CD4-positive, alpha-beta T cell treated with Interleukin-4 for 4 hours (primary cell): ENCODE results near the gene KRT80.

Experiments
- DNase-seq: peaks from one replicate; pipeline ENCODE4 v3.0.0-alpha.2; 2020

KRT80 gene

DNA sequence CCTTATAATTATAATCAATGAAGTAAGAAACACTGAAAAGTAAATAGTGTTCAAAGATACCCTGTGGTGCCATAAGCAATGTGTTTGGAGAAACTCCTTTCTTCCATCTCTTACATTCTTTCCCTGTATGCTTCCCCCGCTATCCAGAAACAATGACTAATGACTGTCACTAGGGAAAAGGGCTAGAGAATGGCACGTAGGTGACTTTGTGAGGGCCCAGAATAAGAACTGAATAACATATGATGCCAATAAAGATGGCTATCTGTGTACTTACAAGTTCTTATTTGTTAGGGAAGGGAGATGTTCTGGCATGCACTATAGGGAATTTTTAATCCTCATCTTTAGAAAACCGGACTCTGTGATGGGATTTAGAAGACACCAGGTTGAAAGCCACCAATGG lies 36.6 kb upstream of the KRT80 start:
- DNase-seq, result no peak

- DNase-seq, result no peak
These were observed 35.9 kb upstream of the KRT80 start for GRCh38 chr12:52227606-52228166.

GRCh38 chr12:52226446-52226845 lies 34.6 kb upstream of the KRT80 start:
- no peak for DNase-seq

DNA sequence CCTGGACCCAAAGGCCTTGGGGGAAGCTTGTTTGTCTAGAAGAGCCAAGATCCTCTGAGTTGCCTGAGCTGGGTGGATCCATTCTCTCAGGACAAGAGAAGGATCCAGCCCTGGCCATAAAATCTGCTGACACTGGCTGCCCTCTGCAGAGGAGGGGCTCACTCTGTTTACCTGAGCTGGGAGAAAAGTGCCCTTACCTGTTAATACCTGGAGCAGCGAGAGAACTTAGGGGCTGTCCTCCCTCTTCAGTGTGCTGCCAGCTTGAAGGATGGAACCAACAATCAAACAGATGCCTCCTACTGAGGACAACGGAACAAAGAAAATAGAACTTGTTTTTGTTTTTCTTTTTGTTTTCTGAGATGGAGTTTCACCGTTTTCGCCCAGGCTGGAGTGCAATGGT lies 33.9 kb upstream of the KRT80 start:
- no peak for DNase-seq

DNA sequence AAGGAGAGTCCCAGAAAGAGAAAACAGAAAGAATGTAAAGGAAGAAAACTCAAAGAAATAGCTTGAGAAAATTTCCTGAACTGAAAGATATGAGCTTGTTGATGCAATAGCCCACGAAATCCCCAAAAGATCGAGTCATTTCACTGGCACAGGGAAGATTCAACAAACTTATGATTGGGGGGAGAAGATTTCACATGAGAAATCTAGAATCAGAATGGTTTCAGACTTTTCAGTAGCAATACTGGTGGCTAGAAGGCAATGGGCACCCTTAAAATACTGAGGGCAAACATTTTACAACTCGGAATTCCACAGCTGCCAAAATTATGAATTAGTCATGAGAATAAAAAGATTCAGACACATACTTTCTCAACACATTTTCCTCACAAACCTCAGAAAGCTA lies 32.3 kb upstream of the KRT80 start:
- DNase-seq, result no peak

DNA sequence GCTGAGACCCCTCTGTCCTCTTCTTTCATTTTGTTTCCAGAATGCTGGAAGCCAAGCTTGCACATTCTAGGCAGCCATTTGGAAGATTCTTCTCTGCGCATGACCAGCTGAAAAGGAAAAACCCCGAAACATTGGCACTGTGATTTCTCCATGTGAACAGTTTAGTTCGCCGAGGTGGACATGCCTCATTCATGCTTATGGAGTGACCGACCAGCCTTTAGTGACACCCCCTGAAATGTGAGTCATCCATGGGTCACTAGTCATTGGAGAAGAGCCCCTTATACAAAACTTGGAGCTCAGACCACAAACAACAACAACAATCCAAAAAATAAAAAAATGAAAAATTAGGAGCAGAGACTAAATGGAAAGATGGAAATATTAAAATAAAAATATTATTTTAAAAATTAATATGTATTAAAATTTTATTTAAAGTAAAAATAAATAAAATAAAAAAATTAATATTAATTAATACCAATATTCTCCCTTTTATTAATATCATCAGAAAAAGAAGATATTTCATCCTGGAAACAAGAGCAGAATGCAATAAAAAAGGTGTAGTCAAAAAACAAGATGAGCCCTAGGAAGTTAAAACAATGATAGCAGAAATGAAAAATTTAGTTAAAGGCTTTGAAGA lies 31.7 kb upstream of the KRT80 start:
- no peak for DNase-seq

DNA sequence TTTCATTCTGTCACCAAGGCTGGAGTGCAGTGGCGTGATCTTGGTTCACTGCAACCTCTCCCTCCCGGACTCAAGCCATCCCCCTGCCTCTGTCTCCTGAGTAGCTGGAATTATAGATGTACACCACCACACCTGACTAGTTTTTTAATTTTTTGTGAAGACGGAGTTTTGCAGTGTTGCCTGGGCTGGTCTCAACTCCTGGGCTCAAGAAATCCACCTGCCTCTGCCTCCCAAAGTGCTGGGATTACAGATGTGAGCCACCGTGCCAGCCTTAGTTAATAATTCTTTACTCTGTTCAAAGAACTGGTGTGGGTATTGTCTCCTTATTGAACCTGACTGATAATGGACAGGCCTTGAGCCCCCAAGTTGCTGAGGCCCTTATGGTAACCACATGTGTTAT lies 30.9 kb upstream of the KRT80 start:
- DNase-seq, result no peak

DNA sequence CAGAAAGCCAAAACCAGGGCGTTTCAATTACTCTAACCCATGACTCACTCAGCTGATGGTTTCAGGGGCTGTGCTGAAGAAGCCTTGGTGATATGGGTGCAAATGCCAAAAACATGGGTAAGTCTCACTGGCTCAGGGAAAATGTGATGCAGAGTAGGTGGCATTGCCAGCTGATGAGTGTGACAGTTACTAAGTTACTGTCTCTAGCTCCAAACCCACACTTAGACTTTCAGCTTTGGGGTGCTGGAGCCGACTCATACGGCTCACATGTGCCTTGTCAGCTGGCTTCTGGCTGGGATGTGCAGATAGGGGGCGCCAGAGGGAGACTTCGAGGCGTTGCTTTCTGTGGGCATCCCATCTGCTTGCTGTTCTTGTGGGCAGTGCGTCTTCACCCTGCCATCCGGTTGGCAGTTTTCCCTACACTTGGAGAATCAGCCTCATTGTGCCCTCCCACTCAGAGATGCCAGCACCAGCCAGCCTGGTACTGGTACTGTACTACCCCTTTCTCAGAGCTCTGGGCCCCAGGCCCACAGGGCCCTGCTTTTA lies 30.2 kb upstream of the KRT80 start:
- peak; percentile 27 for DNase-seq

GRCh38 chr12:52221070-52221781 lies 29.4 kb upstream of the KRT80 start:
- DNase-seq, result no peak

- no peak for DNase-seq
These were observed 28.7 kb upstream of the KRT80 start for GRCh38 chr12:52220477-52220876.

GRCh38 chr12:52218001-52218400 lies 26.2 kb upstream of the KRT80 start:
- DNase-seq, result no peak

- DNase-seq, result no peak
These were observed 25.4 kb upstream of the KRT80 start for GRCh38 chr12:52217223-52217622.

DNA sequence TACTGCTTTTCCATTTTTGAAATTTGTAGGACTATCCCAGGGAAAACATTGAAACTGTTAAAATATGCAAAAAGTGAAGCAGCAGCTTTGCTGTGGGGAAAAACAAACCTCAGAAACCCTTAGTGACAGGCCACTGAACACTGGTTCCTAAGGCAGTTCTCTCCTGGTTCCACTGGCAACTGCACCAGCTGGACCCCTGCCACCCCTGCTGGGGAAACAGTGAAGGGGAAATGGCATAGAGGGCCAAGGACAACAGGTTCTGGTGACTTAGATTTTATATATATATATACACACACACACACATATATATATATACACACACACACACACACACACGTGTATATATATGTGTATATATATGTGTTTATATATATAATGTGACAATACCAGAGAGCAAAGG lies 25.0 kb upstream of the KRT80 start:
- DNase-seq, result no peak

DNA sequence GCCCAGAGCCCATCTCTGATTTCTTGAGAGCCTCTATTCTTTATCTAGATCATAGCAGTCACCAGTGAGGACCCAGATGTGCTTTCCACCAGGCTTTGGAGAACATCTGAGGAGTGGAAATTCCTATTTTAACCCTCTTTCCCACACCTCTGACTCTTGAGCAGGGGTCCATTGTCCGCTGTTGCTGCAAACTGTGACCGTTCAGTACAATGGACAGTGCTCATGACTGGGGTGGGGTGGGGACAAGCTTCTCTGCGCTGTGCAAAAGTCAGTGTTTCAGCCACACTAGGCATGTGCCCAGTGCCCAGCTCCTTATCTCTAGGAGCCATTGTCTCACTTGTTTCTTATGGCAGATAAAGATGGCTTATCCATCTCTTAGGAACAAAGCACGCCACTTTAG lies 24.3 kb upstream of the KRT80 start:
- no peak for DNase-seq

- DNase-seq, result no peak
These were observed 23.8 kb upstream of the KRT80 start for GRCh38 chr12:52215587-52216031.

- DNase-seq, result no peak
These were observed 22.6 kb upstream of the KRT80 start for GRCh38 chr12:52214421-52214802.

GRCh38 chr12:52213564-52214420 lies 22.0 kb upstream of the KRT80 start:
- peak; percentile 25 for DNase-seq

- DNase-seq, result no peak
These were observed 21.1 kb upstream of the KRT80 start for GRCh38 chr12:52212701-52213563.

- no peak for DNase-seq
These were observed 20.1 kb upstream of the KRT80 start for GRCh38 chr12:52211716-52212585.

GRCh38 chr12:52210925-52211650 lies 19.3 kb upstream of the KRT80 start:
- no peak for DNase-seq
